ENCODE measurements around the gene OTOP1. TPM values are rescaled to one million over a fixed set of nuclear protein-coding genes. Genes with fewer than 3 reads are reported as not detected.
"Not testable (repeated sequence)": the region's sequence is repeated elsewhere in the genome, so short reads cannot be mapped to it uniquely, and the experiment has no call there.

OTOP1 gene
- total RNA-seq, 1 donor from 2014 or later, result not detected

DNA sequence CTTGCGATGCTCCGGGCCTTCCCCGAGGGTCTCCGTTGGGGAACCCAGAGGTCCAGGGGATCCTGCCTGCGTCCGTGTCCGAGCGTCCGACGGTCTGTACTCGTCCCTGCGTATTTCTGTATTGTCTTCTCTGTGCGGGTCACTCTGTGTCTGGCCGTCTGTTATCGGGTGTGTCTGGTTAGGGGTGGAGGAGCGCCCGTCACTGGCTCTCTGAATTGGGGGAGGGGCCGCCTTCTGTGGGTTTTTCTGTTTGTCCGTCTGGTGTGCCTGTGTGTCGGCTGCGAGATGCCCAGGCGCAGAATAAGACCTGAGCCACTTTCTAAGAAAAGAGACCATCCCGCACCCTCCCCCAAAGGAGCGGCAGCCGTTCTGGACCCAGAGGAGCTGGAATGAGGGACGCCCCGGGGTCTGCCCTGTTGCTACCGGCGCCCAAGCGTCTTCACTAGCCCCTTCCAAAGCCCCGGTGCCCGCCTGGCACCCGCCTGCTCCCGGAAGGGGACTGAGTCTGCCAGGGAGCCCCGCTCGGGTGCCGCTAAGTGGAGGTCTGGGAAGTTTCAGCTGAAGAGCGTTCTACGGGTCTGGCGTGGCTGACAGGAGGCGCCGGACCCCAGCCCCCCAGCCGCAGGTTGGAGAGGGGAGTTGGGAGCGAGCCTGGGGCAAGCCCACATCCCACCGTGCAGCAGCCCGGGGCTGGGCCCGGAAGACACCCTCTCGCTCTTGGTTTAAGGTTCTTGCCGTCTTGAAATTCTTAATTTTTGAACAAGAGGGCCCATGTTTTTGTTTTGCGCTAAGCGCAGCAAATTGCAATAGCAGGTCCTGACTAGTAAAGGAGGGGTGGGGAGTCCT lies 1.0 kb upstream of the OTOP1 start:
- Mint-ChIP-seq H3K27me3 (ENCODE audit: low read depth) (peaks cover 44% of the 10 kb centered on the region), H3K4me1 (ENCODE audit: low read depth) (no peaks in the 10 kb centered on the region), H3K4me3 (ENCODE audit: unreplicated experiment) (no peak overlapping the region), H3K9me3 (ENCODE audit: low read depth) (peaks cover 5% of the 10 kb centered on the region), H3K27ac (ENCODE audit: unreplicated experiment) (no peak overlapping the region), H3K36me3 (ENCODE audit: low read depth) (peaks cover 5% of the 10 kb centered on the region)
- TF ChIP-seq, protein P1, sequence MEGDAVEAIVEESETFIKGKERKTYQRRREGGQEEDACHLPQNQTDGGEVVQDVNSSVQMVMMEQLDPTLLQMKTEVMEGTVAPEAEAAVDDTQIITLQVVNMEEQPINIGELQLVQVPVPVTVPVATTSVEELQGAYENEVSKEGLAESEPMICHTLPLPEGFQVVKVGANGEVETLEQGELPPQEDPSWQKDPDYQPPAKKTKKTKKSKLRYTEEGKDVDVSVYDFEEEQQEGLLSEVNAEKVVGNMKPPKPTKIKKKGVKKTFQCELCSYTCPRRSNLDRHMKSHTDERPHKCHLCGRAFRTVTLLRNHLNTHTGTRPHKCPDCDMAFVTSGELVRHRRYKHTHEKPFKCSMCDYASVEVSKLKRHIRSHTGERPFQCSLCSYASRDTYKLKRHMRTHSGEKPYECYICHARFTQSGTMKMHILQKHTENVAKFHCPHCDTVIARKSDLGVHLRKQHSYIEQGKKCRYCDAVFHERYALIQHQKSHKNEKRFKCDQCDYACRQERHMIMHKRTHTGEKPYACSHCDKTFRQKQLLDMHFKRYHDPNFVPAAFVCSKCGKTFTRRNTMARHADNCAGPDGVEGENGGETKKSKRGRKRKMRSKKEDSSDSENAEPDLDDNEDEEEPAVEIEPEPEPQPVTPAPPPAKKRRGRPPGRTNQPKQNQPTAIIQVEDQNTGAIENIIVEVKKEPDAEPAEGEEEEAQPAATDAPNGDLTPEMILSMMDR (IDR thresholded peaks at IDR 0.05), result no peak
- no peak for DNase-seq (ENCODE audit: low spot score)

DNA sequence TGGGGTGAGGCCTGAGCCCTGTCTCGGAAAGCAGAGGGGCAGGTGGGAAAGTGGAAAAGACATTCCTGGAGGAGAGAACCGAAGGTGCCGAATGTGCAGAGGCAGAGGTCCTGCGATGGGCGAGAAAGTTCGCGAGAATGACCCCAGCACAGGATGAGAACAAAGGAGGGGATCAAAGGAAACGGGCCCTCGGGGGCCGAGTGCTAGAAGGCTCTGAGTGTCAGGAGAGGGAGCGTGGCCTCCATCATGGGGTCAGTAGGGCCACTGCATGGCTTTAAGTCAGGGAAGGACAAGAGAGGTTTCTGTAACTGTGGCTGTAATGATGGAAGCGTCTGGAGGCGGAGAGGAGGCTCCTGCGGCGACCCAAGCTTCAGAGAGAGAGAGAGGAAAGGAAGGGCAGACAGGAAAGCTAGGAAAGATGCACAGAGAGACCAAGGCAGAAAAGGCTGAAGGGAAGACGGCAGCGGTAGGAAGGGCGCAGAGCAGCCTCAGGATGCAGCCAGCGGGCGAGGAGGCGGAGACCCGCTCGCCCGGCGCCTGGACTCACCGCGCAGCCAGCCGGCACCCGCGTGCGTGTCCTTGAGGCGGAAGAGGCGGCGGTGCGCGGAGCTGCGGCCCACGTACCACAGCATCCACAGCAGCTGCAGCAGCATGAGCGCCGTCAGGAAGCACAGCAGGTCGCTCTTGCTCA lies 669 bp downstream of the OTOP1 start:
- TF ChIP-seq, protein P1 (IDR thresholded peaks at IDR 0.05), result no peak
- Mint-ChIP-seq H3K9me3 (ENCODE audit: low read depth) (no peaks in the 10 kb centered on the region), H3K4me3 (ENCODE audit: unreplicated experiment) (peak overlapping the region; percentile 54), H3K36me3 (ENCODE audit: low read depth) (peaks cover 5% of the 10 kb centered on the region), H3K27ac (ENCODE audit: unreplicated experiment) (no peak overlapping the region), H3K27me3 (ENCODE audit: low read depth) (peaks cover 56% of the 10 kb centered on the region), H3K4me1 (ENCODE audit: low read depth) (no peaks in the 10 kb centered on the region)
- DNase-seq (ENCODE audit: low spot score), result no peak

DNA sequence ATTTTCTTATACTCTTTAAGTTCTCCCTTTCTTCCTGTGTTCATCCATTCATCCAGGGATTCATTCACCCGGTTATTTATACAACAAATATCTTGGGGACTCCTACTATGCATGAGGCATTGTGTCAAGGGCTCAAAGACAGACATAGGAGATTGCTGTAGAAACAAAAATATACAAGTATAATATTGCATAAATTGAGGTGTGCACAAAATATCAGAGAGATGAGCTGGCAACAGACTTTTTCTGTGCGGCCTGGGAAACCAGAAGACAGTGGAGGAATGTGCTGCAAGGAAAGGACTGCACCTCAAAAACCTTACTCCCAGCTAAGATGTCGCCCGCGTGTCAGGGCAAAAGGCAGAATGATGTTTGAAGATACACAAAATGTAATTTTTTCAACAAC lies 9.6 kb downstream of the OTOP1 start:
- no peaks in the 10 kb centered on the region for H3K9me3 Mint-ChIP-seq (ENCODE audit: low read depth)

DNA sequence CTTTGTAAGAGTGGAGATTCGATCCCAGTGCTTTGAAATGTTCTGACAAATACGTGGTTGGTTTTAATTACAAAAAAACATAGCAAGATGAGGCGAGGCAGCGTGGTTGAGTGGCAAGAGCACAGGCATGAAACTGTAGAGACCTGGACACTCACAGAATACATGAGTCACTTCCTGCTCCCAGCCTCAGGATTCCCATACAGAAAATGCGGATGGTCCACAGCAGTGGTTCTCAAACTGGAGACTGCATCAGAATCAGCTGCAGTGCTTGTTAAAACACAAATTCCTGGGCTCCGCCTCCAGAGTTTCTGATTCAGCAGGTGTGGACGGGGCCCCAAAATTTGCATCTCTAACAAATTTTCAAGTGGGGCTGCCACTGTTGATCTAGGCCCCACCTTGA lies 10.1 kb downstream of the OTOP1 start:
- H3K27ac Mint-ChIP-seq (ENCODE audit: unreplicated experiment), result no peak overlapping the region
- H3K9me3 Mint-ChIP-seq (ENCODE audit: low read depth), result no peaks in the 10 kb centered on the region
- no peaks in the 10 kb centered on the region for H3K36me3 Mint-ChIP-seq (ENCODE audit: low read depth)
- H3K27me3 Mint-ChIP-seq (ENCODE audit: low read depth), result peaks cover 21% of the 10 kb centered on the region
- peaks cover 10% of the 10 kb centered on the region for H3K4me1 Mint-ChIP-seq (ENCODE audit: low read depth)
- TF ChIP-seq, protein P1 (IDR thresholded peaks at IDR 0.05), result no peak
- H3K4me3 Mint-ChIP-seq (ENCODE audit: unreplicated experiment), result no peak overlapping the region
- no peak for DNase-seq (ENCODE audit: low spot score)

More for the DNA sequence above, 9.6 kb downstream of the OTOP1 start:
- Mint-ChIP-seq H3K4me1 (ENCODE audit: low read depth) (peaks cover 10% of the 10 kb centered on the region), H3K4me3 (ENCODE audit: unreplicated experiment) (no peak overlapping the region), H3K27me3 (ENCODE audit: low read depth) (peaks cover 22% of the 10 kb centered on the region), H3K36me3 (ENCODE audit: low read depth) (no peaks in the 10 kb centered on the region), H3K27ac (ENCODE audit: unreplicated experiment) (no peak overlapping the region)
- TF ChIP-seq, protein P1 (IDR thresholded peaks at IDR 0.05), result no peak
- no peak for DNase-seq (ENCODE audit: low spot score)

DNA sequence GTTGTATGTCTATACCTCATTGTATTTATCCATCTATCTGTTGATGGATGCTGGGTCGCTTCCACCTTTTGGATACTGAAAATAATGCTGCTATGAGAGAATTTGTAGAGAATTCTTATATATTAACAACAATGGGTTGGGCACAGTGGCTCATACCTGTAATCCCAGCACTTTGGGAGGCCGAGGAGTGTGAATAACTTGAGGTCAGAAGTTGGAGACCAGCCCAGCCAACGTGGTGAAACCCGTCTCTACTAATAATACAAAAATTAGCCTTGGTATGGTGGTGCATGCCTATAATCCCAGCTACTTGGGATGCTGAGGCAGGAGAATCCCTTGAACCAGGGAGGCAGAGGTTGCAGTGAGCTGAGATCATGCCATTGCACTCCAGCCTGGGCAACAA lies 13.1 kb downstream of the OTOP1 start:
- not testable (repeated sequence) for DNase-seq (ENCODE audit: low spot score); H3K4me3 Mint-ChIP-seq (ENCODE audit: unreplicated experiment); H3K27ac Mint-ChIP-seq (ENCODE audit: unreplicated experiment); H3K9me3 Mint-ChIP-seq (ENCODE audit: low read depth); H3K36me3 Mint-ChIP-seq (ENCODE audit: low read depth)
- H3K4me1 Mint-ChIP-seq (ENCODE audit: low read depth), result peaks cover 10% of the 10 kb centered on the region
- peaks cover 23% of the 10 kb centered on the region for H3K27me3 Mint-ChIP-seq (ENCODE audit: low read depth)

All from chondrocyte (in vitro differentiated cells).